ENCODE data around the gene ADAR.
"Not testable (repeated sequence)": the region's sequence is repeated elsewhere in the genome, so short reads cannot be mapped to it uniquely, and the experiment has no call there.

ADAR gene

GRCh38 chr1:154607609-154608396 is at the start of gene ADAR:
ADAR (minus strand) TSS chr1:154608186; CDS start chr1:154608006, 180 bp downstream.
- DNase-seq (ENCODE audit: low spot score): peak; percentile 93

GRCh38 chr1:154657556-154657955 is 49.6 kb upstream of the ADAR start:
- DNase-seq (ENCODE audit: low spot score): no peak

DNA sequence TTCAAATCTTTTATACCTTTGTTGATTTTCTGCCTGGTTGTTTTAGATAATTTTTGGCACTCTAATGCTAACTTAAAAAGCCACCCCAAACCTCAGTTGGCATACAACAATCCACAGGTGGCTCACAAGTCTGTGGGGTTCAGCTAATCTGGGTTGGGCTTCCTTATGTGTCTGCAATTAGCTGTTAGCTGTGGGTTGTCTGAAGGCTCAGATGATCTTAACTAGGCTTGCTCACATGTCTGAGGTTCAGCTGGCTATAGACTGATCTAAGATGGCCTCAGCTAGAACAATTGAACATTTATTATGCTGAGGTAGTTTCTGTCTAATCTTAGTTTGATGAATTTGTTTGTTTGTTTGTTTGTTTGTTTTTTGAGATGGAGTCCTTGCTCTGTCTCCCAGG is 44.9 kb upstream of the ADAR start:
- DNase-seq (ENCODE audit: low spot score): no peak

- DNase-seq (ENCODE audit: low spot score): not testable (repeated sequence)
Measured at GRCh38 chr1:154644724-154645123, 36.7 kb upstream of the ADAR start.

- no peak for DNase-seq (ENCODE audit: low spot score)
Measured at GRCh38 chr1:154641534-154641933, 33.5 kb upstream of the ADAR start.

DNA sequence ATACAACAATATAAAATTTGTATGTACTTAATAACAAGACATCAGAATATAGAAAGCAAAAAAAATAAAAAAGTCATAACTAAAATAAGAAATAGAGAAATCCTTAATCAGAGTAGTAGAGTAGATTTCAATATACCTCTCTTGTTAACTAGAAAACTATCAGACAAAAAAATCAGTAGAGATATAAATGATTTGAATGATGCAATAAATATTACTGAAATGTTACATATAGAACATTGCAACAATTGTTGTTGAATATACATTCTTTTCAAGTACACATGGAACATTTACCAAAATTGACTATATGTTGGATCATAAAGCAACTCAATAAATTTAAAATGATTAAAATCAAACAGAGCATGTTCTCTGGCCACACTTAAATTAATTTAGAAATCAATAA is 31.9 kb upstream of the ADAR start:
- no peak for DNase-seq (ENCODE audit: low spot score)

- no peak for DNase-seq (ENCODE audit: low spot score)
Measured at GRCh38 chr1:154635171-154635570, 27.2 kb upstream of the ADAR start.

GRCh38 chr1:154629675-154630073 is 21.7 kb upstream of the ADAR start:
- no peak for DNase-seq (ENCODE audit: low spot score)

DNA sequence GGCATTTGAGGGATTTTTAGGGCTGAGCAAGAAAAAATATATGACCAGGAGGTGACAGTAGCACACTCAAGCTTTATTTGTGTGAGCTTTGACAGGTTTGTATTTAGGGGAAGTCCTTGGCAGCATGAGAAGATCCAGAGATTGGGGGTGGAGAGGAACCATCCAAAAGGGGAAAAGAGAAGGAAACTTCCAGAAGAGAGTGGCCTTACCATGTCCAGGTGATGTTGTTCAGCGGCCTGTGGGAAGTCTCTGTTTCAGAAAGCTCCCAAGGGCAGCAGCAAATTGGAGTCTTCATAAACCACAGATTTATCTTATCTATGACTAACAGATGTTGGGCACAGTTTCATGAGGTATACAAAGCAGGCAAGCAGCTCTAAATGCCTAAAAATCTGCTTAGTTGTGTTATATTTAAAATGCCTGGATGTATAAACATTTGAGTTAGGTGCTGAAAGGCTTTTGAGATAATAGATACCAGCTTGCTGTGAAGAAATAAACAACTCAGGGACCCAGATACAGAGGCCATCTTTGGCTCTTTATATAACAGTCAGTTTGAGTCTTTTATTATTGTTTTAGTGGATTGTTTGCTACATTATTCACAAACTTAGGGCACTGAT is 21.2 kb upstream of the ADAR start:
- no peak for DNase-seq (ENCODE audit: low spot score)

DNA sequence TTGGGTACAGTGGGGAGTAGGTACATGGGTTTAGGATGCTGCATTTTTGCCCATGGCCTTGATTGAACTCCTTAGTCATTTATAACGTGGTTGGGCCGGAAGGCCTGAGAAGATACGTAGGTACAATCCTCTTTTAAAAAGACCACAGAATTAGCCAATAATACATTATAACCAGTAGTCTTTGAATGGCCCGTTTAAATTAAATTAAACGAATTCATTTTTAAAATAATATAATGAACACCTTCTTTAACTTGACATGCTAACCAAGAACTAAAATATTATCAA is 20.1 kb upstream of the ADAR start:
- no peak for DNase-seq (ENCODE audit: low spot score)

- peak; percentile 88 for DNase-seq (ENCODE audit: low spot score)
Measured at GRCh38 chr1:154627257-154628120, 19.5 kb upstream of the ADAR start.

- DNase-seq (ENCODE audit: low spot score): no peak
Measured at GRCh38 chr1:154626456-154627256, 18.7 kb upstream of the ADAR start.

- DNase-seq (ENCODE audit: low spot score): no peak
Measured at GRCh38 chr1:154624746-154625643, 17.0 kb upstream of the ADAR start.

GRCh38 chr1:154623358-154623757 is 15.4 kb upstream of the ADAR start:
- DNase-seq (ENCODE audit: low spot score): no peak

- no peak for DNase-seq (ENCODE audit: low spot score)
Measured at GRCh38 chr1:154622503-154623039, 14.6 kb upstream of the ADAR start.

DNA sequence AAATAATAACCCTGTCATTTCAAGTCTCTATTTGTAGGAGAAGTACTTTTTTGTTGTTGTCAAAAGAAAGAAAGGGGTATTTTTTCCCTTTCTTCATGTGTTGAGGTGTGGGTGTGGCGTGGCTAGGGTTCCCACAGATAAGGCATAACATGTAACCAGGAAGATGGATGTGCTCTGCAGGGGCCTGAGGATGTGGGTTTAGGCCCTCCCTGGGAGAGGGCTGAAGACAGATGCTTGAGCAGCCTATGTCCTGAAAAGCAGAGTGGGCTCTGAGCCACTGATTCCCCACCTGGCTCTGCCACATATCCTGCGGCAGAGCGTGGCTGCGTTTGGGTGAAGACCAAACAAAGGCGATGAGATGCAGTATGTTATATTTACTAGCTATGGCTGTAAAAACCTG is 13.9 kb upstream of the ADAR start:
- no peak for DNase-seq (ENCODE audit: low spot score)

DNA sequence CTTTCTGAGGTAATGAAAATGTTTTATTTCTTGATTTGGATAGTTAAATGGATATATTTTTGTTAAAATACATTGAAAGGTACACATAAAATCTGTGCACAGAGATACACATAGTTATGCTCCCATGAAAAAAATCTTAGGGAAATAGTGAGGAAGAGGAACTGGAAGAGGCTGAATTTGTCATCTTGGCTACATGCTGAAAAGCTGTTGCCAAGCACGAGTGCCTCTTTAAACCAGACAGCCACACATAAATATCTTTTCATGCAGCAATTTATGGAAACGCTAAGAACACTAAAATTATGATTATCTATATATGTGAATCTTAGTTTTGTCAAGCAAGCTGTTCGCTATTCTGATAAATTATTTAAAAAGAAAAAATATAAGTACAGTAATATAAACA is 12.8 kb upstream of the ADAR start:
- DNase-seq (ENCODE audit: low spot score): no peak

DNA sequence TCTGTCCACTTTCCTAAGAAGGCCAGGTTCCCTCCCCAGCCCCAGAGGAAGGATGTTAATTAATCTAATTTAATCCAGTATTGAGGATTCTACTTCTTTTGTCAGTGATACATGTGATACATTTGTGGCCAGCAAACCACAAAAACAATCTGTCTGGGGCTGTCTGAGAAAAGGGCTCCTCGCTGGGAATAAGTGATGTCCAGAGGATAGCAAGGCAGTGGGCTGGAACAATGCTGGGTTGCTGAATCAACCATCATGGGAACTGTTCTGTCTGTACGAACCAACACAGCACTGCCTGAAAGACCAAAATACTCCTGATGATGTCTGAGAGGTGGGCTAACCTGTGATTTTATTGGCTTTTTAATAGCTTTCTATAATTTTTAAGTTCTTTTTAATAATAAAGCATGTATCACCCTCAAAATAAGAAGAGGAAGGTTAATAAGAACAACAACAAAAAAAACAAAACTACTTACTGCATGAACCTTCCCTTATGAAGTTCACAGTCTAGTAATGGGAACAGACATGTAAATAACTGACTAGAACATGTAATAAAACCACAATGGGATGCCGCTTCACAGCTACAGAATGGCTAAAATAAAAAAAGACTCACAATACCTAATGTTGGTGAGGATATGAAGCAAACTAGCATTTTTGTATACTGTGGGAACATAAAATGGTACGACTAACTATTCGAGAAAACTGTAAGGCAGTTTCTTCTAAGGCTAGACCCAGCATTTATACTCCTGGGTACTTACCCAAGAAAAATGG is 11.4 kb upstream of the ADAR start:
- DNase-seq (ENCODE audit: low spot score): no peak

- no peak for DNase-seq (ENCODE audit: low spot score)
Measured at GRCh38 chr1:154616659-154617345, 8.8 kb upstream of the ADAR start.

DNA sequence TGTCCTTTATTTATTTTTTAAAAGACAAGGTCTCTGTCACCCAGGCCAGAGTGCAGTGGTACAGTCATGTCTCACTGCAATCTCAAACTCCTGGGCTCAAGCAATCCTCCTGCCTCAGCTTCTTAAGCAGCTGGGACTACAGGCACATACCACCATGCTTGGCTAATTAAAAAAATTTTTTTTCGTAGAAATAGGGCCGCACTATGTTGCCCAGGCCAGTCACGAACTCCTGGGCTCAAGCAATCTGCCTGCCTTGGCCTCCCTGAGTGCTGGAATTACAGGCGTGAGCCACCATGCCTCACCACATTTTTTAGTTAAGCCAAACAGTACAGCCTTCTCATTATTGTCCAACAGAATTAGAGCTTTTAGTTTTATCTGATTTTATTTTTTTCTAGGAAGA is 7.4 kb upstream of the ADAR start:
- DNase-seq (ENCODE audit: low spot score): no peak

Data from CD4-positive, alpha-beta T cell treated with Interleukin-15 for 4 hours (primary cell).